CD4-positive, alpha-beta T cell treated with Interferon gamma for 1 hour (primary cell): ENCODE measurements around the gene NME3.

Source experiments
- DNase-seq: peaks from one replicate; pipeline ENCODE4 v3.0.0-alpha.2; 2020

The NME3 gene

DNA sequence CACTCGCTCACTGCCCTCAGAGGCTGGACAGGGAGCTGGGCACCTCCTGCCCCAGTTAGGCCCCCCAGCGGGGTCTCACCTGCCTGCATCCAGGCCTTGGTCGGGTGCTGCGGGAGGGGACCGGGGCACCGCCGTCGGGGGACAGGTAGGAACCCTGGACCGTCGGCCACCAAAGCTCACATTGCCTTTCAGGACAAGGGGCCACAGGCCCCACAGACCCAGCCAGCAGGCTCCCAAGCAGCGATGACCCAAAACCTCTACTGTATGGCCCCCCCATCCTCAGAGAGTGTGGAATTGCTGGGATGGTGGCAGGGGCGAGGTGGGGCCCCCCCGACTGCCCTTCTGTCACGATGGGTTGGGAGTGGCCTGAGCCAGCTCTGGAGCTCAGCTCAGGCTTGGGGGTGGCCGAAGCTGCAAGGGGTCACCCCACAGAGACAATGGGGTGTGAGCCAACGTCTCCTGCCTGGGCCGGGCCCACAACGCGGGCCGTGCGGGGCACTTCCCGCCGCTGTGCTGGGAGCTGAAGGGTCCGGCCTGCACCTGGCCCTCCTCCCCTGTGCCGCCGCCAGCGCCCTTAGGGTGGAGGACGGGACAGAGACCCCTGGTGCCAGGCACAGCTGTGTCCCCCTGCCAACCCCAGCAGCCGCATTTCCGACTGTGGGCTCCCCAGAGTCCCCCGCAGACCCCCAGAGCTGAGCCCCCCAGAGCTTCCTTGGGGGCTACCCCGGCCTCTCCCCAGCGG lies 21.7 kb upstream of the NME3 start:
- DNase-seq = no peak

- no peak for DNase-seq
Measured at GRCh38 chr16:1791943-1792812, 20.8 kb upstream of the NME3 start.

DNA sequence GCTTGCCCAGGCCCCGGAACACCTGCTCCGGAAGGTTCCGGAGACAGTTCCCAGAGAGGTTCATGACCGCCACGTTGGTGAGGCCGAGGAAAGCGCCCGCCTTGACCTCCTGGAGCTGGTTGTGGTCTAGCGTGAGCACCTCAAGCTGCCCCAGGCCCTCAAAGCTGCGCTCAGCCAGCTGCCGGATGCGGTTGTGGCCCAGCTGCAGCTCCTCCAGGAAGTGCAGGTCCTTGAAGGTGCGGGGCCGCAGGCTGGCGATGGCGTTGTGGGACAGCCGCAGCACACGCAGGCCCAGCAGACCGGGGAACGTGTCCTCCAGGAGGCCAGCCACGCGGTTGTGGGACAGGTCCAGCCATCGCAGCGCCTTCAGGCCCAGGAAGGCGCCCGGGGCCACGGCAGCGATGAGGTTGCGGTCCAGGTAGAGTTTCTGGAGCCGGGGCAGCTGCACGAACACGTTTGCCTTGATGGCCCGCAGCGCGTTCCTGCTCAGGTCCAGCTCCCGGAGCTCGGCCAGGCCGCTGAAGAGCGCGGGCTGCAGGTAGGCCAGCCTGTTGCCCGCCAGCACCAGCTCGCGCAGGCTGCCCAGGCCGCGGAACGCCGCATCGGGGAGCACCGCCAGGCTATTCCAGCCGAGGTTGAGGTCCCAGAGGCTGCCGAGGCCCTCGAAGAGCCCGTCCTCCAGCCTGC lies 20.1 kb upstream of the NME3 start:
- DNase-seq = no peak

- DNase-seq = no peak
Measured at GRCh38 chr16:1790611-1791255, 19.4 kb upstream of the NME3 start.

DNA sequence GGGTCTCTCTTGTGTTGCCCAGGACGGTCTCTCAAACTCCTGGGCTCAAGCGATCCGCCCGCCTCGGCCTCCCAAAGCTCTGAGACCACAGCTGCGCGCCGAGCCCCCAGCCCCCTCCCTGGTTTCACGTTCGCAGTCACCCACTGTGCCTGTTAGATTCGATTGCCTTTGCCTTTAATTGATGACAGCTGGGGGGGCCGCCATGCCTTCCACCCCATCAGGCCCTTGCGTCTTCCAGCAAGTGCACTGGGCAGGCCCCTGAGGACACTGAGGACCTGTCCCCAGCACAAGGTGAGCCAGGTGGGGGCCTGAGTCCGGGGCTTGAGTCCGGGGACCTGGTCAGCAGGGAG lies 18.9 kb upstream of the NME3 start:
- no peak for DNase-seq

GRCh38 chr16:1789643-1790045 lies 18.3 kb upstream of the NME3 start:
- DNase-seq = no peak

DNA sequence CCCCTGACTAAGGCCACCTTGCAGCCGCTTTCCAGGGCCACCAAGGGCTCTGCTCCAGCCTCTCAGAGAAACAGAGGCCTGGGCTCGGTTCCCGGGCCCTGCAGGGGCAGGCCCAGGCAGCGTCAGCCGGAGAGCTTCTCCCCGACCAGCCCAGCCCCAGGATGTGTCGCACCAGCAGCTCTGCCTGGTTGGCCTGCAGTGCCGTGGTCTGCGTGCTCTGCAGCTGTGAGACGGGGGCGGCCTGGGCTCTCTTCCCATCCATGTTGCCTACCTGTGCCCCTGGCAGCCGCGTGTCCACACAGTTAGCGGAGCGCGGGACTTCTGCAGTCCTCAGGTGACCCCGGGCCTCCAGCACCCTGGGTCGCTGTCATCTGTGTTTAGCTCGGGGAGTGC lies 17.4 kb upstream of the NME3 start:
- no peak for DNase-seq

DNA sequence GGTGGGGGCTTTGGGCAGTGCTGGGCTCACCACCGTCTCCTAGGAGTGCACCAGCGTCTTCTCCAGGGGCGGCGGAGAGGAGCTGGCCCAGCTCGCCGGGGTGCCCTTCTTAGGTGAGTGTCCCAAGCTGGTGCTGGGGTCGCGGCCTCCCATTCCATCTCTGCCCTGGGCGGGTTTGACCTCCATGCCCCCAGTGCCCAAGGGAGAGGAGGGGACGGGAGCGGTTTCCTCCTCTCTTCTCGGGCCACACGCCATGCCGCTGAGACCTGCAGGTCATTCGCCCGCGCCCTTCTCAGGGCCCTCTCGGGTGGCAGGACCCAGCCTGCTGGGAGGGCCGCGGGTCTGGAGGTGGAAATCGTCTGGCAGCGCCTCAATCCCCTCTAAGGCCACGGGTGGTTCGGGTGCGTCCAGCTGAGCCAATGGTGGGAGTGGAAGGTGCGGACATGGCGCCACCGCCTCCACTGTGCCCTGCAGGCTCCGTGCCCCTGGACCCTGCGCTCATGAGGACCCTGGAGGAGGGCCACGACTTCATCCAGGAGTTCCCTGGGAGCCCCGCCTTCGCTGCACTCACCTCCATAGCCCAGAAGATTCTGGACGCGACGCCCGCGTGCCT lies 16.9 kb upstream of the NME3 start:
- no peak for DNase-seq

- DNase-seq = no peak
Measured at GRCh38 chr16:1787322-1788094, 16.2 kb upstream of the NME3 start.

GRCh38 chr16:1787056-1787321 lies 15.6 kb upstream of the NME3 start:
- DNase-seq = no peak

DNA sequence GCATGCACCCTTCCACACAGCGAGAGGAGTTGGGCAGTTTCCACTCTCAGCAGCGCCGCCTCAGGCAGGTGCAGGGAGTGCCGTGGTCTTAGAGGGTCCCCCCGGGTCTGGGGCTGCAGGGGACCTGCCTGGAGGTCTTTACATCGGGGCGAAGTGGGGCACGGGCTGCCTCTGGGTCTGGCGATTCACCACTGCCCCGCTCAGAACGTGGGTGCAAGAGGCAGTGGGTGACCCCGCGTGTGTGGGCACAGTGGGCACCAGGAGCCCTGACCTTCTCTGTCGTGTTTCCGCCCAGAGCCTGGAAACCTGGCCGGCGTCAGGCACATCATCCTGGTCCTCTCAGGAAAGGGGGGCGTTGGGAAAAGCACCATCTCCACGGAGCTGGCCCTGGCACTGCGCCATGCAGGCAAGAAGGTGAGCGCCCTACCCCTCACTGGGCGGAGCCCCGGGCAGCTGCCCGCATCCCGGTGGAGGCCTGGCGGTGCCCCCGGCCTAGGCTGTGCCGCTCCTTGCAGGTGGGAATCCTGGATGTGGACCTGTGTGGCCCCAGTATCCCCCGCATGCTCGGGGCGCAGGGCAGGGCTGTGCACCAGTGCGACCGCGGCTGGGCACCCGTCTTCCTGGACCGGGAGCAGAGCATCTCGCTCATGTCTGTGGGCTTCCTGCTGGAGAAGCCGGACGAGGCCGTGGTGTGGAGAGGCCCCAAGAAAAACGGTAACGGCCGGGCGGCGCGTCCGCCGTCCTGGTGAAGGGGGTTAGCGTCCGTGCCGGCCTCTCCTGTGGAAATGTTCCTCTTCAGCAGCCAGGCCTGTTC lies 15.1 kb upstream of the NME3 start:
- DNase-seq = no peak

- no peak for DNase-seq
Measured at GRCh38 chr16:1785846-1786170, 14.5 kb upstream of the NME3 start.

DNA sequence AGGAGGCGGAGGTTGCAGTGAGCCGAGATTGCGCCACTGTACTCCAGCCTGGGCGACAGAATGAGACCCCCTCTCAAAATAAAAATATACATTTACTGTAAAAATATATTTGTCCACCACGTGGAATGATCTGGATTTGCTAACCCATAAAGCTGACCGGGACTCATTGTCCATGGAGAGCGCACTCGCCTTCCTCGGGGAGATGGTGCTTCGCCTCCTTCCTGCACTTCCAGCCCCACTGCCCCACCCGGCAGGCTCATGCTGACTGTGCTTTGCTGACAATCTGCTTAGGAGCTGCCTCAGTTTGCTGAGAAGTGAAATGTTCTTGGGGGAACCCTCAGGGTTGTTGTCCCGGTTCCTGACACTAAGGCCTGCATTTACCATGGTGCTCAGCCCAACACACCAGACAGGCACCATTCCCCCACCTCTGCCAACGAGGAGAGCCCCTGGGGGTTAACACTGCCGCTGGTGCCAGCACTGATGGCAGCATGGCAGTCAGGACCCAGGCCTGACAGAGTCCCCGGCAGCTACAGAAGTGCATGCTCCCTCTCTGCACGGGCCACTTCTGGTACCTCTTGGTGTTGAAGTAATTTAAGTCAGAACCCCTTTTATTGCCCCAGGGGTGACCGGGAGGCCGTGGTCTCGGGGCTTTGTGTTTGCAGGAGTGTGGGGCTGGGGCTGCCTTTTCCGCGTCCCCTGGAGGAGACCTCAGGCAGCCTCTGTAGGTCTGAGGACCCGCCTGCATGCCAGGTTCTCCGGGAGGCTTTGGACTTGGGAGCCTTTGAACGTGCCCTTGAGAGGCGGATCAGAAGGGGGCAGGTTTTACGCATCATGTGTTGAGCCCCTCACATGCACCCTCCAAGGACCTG lies 13.9 kb upstream of the NME3 start:
- DNase-seq = no peak

GRCh38 chr16:1782408-1783264 lies 11.3 kb upstream of the NME3 start, which contains the start of the genes NUBP2 and SPSB3:
Gene NUBP2, plus strand, starts transcription at chr16:1782960. Its CDS starts 61 bp downstream, at chr16:1783021.
Gene SPSB3, minus strand, starts transcription at chr16:1782571. Its CDS starts 1,088 bp downstream, at chr16:1781483.
- DNase-seq = peak; percentile 100

DNA sequence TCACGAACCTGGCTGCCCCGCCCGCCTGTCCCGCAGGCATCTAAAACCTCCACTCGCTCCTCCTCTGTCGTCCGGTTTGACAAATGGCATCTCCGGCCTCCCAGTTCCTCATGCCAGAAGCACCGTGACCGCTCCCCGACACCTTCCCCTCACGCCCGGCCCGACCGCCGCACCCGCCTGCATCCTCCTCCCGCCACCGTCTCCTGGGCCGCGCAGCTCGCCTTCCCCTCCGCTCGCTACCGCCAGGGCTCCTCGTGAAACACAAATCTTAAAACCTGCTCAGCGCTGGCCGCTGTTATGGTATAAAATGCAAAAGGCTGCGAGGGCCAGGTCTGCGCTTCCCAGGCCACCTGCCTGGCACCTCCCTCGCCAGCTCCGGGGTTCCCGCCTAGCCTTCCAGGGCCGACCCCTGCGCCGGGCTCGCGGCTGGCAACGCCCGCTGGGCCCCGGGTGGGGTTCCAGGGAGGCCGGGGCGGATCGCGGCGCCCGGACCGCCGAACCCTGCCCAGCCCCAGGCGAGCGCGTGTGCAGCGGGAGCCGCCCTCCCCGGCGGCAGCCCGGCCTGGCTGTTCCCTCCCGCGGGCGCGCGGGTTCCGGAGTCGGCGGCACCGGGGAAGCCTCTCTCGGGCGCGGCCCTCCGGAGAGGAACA lies 10.5 kb upstream of the NME3 start:
- DNase-seq = no peak

DNA sequence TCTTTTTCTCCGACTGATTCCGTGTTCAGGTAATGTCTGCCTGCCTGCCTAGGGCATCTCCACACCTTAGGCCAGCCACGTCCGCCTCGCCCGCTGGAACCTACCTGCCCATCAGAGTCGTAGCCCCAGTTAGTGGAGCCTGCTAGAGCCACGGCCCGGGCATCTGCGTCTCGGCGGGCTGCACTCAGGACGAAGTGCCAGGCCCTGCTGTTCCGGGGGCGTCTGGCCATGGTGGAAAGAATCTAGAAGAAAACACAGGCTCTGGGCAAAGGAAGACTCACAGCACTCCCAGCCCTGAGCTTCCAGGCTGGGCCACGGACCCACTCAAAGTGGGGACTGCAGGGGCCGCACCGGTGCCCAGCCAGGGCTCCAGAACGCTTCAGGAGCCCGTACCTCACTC lies 9.9 kb upstream of the NME3 start:
- no peak for DNase-seq

DNA sequence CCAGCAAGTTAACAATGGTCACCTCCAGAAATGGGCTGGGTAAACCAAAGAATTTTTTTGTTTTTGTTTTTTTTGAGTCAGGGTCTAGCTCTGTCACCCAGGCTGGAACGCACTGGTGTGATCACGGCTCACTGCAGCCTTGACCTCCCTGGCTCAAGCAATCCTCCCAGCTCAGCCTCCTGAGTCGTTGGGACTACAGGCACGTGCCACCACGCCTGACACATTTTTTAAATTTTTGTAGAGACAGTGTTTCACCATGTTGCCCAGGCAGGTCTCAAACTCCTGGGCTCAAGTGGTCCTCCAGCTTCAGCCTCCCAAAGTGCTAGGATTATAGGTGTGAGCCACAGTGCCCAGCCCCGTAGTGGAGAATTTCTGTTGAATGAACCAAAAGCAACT lies 9.3 kb upstream of the NME3 start:
- DNase-seq = no peak

DNA sequence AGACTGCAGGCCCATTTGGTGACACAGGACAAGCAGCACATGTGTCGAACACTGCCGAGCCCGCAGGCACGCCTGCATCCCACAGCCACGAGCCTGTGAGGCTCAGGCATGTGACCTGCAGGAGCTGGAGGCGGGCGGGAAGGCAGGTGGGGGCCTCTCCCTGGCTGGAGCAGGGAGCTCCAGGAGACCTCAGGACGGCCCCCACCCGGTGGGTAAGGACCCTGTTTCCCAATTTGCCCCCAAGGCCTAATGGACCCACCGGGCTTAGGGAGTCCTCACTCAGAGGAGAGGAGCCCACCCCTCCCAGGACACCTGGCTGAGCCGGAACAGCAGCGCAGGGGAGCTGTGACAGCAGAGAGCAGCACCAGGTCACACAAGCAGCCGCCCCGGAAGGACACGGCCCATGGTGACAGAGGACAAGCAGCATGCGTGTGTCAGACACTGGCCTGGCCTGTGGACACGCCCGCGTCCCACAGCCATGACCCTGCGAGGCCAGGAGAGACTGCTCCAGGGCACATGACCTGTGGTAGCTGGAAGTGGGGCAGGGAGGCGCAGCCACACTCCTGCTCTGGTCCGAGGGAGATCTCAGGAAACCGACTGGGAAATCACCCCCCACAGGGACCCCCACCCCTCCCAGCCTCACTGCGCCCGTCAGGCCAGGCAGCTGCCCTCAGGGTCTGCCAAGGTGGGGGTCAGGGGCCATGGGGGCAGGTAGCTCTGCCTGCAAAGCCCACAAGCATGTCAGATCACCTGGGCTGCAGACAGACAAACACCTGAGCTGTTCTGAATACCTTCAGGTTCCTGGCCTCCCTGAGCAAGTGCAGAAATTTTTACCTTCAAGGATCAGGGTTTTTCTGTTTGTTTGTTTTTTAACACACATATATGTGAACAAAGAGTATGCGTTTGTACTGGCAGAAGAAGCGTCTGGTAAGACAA lies 8.7 kb upstream of the NME3 start:
- DNase-seq = no peak
